Thyroid gland (tissue), 4 donors: ENCODE measurements around the gene SYP.

ENCODE experiments used
- CTCF ChIP-seq, 6 experiments: fragments of 200-600 bp in 3 of 6; fragments of 450-650 bp in 3 of 6; sonication (generic) in 3 of 6; IDR thresholded peaks; one replicate each; pipeline ENCODE4 v1.5.1; 2016 to 2019; ENCODE audit warnings: antibody characterized with exemption in 6 of 6, mild to moderate bottlenecking in 2 of 6, inconsistent platforms in 1 of 6, moderate library complexity in 1 of 6
- POLR2A ChIP-seq, 2 donors: fragments of 450-650 bp; IDR thresholded peaks; one replicate each; pipeline ENCODE4 v1.6.1; 2017; ENCODE audit warnings: antibody characterized with exemption in 2 of 2, mild to moderate bottlenecking in 2 of 2, moderate library complexity in 1 of 2

- TF ChIP-seq CTCF (IDR thresholded peaks at IDR 0.05) (no peak), POLR2A (IDR thresholded peaks at IDR 0.05) (no peak)
These were observed 34.0 kb upstream of the SYP start for GRCh38 chrX:49233887-49234555.
